HG02938 (cell line): ENCODE measurements around the gene DYNLRB1.

ENCODE experiments used
- ATAC-seq: cut with Tn5 transposase; IDR thresholded peaks from one replicate; pipeline ENCODE4 v1.9.1; 2021; ENCODE audit warnings: mild to moderate bottlenecking, moderate library complexity; ENCODE audit not compliant: unreplicated experiment

The DYNLRB1 gene

DNA sequence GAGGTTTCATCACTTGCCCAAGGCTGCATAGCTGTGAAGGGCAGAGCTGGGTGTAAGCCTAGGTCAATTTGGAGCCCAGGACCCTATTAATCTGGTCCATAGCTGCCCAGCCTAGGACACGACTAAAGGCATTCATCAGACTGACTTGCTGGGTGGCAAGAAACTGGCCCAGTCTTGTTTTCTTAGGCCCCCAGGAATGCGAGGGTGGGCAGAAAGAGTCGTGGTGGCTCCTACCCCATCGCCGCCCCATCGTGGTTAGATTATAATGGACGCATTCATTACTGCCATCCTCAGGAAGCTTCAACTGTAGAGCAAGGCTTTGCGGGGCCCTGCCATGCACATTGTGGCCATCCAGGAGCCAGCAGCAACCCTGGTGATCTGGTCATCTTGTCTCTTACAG, 16.1 kb downstream of the DYNLRB1 start:
- ATAC-seq: no peak

DNA sequence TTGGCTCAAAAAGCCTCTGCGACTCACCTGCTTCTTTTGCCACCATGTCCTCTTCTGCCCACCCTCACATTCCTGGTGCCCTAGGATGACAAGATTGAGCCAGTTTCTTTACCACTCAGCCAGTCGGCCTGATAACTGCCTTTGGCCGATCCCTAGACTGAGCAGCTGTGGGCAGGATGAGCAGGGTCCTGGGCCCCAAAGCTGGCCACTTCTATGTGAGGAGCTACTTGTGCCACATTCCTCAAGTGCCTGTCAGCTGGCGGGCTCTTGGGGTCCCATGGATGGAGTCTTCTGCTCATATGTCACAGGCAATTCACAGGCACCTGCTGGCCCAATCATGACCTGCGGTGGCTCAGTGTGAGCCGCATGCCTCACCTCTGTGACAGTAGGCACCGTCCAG, 16.5 kb downstream of the DYNLRB1 start:
- no peak for ATAC-seq

DNA sequence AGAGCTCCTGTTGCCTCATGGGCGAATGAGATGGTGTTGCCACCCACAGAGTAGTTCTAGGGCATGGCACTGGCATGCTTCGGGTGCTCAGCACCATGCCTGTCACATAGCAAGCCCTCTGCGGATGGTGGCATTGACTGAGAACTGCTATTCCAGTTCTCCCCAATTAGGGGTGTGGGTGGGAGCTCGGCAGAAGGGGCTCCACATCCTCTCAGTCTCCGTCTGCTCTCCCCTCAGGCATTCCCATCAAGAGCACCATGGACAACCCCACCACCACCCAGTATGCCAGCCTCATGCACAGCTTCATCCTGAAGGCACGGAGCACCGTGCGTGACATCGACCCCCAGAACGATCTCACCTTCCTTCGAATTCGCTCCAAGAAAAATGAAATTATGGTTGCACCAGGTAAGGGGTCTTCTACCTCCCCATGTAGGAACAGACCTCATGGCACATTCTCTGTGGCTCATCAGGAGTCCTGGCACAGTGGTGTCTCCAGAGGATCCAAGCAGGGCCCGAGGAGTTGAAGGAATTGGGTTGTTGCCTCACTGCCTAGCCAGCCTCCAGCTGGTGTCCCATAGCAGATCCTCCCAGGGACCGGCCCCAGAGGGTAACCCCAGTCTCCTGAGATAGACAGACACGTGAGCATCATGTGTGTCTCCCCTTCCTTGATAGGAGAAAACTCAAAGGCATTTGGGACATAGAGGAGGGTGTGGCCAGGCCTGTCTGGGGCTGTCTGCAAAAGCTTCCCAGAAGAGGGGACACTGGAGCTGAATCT, 18.4 kb downstream of the DYNLRB1 start:
- ATAC-seq: no peak

DNA sequence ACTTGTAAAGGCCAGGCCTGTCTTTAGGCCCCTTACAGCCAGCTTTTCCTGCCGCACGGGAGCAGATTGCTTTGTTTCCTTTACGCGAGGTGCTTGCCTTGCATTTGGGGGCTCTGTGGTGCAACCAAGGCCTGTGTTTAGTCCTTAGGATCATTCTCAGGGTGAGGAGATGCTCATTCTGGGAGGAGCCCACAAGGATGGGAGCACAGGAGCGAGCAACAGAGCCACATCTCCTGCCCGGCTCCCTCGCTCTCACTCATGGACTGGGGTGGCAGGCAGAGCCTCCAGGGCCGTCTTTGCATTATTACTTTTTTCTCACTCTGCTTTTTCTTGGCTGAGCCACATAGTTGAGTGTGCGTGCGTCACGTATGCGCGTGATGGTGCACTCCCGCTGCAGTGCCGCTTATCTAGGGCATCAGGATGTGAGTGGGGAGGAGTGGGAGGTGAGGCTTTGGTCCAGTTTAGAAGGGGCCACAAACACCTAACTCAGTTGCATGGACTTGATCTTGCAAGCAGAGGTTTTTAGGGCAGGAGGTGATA, 19.1 kb downstream of the DYNLRB1 start:
- no peak for ATAC-seq

- no peak for ATAC-seq
Observed at GRCh38 chr20:34535857-34536256, 19.6 kb downstream of the DYNLRB1 start.

GRCh38 chr20:34536798-34537394, 20.7 kb downstream of the DYNLRB1 start:
- ATAC-seq: no peak

DNA sequence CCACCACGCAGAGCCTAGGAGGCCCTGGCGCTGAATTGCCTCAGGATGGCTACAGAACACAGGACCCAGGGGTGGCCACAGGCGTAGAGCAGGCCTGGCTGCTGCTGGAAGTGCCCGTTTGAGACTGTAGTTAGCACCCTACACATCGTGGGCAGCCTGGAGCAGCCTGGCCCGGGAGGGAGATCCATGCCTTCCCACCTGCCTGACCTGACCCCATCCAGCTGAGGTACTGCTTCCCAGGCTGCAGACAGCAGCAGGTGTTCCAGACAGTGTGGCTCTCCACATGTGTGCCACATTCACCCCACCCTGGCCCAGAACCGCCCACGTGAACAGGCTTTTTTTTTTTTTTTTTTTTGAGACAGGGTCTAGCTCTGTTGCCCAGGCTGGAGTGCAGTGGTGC, 21.4 kb downstream of the DYNLRB1 start:
- no peak for ATAC-seq

GRCh38 chr20:34538671-34539123, 22.5 kb downstream of the DYNLRB1 start:
- ATAC-seq: no peak

GRCh38 chr20:34539756-34540155, 23.5 kb downstream of the DYNLRB1 start:
- no peak for ATAC-seq

GRCh38 chr20:34540596-34541263, 24.5 kb downstream of the DYNLRB1 start:
- no peak for ATAC-seq

DNA sequence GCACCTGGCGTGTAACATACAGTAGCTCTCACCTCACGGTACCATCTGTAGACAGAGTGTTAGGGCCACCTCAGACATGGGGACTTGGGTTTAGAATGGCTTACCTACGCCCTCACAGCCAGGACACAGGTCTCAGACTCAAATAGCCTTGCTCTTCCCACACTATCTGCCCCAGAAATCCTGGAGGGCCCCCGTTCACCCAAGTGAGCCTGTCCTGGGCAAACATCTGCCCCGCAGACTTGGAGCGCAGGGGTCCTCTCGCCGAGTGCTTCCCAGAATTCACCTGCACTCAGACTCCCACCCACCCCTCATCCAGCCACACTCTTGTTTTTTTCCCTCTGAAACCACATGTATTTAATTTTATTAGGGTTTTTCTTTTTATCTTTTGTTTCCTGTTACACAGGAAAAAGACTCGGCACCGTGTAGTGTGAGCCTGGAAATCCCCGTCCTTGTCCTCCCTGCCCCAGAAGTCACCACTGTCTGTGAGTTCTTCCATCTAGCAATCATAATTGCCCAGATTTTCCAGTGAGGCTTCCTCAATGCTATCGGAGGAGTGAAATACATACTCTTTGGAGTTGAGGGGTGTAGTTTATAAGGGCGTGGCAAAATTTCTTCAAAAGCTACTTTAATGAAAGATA, 25.2 kb downstream of the DYNLRB1 start:
- ATAC-seq: no peak

DNA sequence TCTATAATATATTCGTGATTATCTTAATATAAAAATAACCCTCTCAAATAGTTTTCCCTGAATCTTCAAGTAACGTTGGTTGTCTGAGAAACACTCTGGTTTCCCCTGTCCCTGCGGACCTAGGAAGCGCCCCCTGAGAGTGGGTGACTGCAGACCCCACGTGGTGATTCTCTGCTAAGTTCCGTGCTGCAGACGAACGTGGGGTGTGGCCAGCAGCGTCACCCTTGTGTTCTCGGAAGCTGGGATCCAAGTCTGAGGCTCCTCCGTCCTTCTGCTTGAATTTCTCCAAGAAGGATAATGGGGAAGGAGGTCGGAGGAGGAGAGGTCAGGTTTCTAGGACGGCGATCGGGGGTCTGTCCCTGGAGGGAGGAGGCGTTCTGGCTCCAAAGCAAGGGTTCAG, 25.7 kb downstream of the DYNLRB1 start:
- ATAC-seq: no peak

GRCh38 chr20:34542439-34542838, 26.2 kb downstream of the DYNLRB1 start:
- ATAC-seq: no peak

DNA sequence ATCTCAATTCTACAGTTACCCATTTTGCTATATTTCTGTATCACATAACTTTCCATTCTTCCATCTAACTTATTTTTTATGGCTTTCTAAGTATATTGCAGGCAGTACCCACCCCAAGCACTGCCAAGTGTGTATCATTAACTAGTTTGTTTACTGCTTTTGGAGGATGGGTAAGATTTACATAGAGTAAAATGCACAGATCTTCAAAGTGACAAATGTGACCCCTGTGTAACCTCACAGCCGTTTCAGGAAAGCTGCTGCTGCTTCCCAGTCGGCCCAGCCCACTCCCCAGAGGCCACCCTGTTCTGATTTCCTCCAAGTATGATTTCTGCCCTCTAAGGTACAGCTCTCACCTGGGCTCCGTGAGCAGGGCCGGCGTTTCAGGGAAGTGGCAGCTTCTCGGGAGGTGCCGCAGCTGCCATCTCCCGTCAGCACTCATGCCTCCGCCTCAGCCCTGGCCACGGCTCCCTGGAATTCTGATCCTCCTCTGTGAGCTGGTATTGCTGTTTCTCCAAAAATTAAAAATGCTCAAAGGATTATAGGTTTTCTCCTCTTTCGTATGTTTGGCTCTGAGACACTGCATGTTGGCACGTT, 27.3 kb downstream of the DYNLRB1 start:
- no peak for ATAC-seq

- ATAC-seq: no peak
Observed at GRCh38 chr20:34544109-34544796, 28.0 kb downstream of the DYNLRB1 start.

DNA sequence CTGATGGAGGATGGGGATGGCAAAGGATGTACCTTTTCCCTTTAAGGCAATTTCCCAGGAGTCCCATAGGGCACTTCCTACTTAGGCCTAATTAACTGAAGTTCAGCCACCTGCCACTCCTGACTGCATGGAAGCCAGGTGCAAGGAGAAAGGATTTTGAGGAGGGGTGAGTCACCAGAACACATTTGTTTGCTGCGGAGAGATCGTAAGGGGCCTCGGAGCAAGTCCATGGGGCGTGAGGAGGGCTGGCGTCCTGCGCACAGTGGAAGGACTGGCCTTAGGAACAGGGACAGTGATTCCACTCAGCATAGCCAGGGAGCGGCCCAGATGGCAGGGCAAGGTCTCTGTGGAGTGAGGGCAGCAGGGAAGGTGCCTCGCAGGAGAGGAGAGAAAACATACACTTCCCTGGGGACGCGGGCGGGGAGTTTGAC, 30.5 kb downstream of the DYNLRB1 start:
- ATAC-seq: no peak

- no peak for ATAC-seq
Observed at GRCh38 chr20:34547844-34548613, 31.8 kb downstream of the DYNLRB1 start.

- no peak for ATAC-seq
Observed at GRCh38 chr20:34549291-34549928, 33.2 kb downstream of the DYNLRB1 start.

GRCh38 chr20:34549929-34550305, 33.7 kb downstream of the DYNLRB1 start:
- no peak for ATAC-seq
